MCF 10A (cell line): ENCODE data around the gene FBXL15. TPM values are rescaled to one million over a fixed set of nuclear protein-coding genes. Genes with fewer than 3 reads are reported as not detected.

ENCODE experiments used
- BruUV-seq: library from RNA; stranded (reverse); fragments of 400-500 nt; replicated peaks from 2 replicates; lab custom pipeline; 2021; lab: Mats Ljungman, UMichigan
- CTCF ChIA-PET: fragments of 300-600 bp; sonication (Branson Sonifier 250); formaldehyde crosslinking; extraction: SDS; loops from one replicate; lab custom pipeline; 2021; ENCODE audit warnings: antibody characterized with exemption, inconsistent platforms; lab: Yijun Ruan, JAX
- POLR2A ChIA-PET: fragments of 300-600, 350-650 bp; sonication (Branson Sonifier 250); formaldehyde crosslinking; extraction: SDS; loops from one replicate; lab custom pipeline; 2020; ENCODE audit warnings: antibody characterized with exemption, inconsistent platforms; lab: Yijun Ruan, JAX
- DNase-seq: peaks from one replicate; pipeline ENCODE4 v3.0.0-alpha.2; 2018; ENCODE audit not compliant: unreplicated experiment
- H3K27ac Mint-ChIP-seq: one replicate; pipeline ENCODE4 v1.8.0; 2022; ENCODE audit warnings: mild to moderate bottlenecking, low read depth, mixed read lengths; ENCODE audit not compliant: unreplicated experiment
- H3K27me3 Mint-ChIP-seq: one replicate; pipeline ENCODE4 v1.8.0; 2022; ENCODE audit warnings: mixed read lengths; ENCODE audit not compliant: insufficient read depth, unreplicated experiment
- H3K36me3 Mint-ChIP-seq: one replicate; pipeline ENCODE4 v1.8.0; 2022; ENCODE audit warnings: mild to moderate bottlenecking, moderate library complexity, mixed read lengths; ENCODE audit not compliant: insufficient read depth, unreplicated experiment
- H3K4me1 Mint-ChIP-seq: one replicate; pipeline ENCODE4 v1.8.0; 2022; ENCODE audit warnings: mixed read lengths; ENCODE audit not compliant: insufficient read depth, unreplicated experiment
- H3K4me3 Mint-ChIP-seq: one replicate; pipeline ENCODE4 v1.8.0; 2022; ENCODE audit warnings: mild to moderate bottlenecking, moderate library complexity, mixed read lengths; ENCODE audit not compliant: unreplicated experiment
- H3K9me3 Mint-ChIP-seq: one replicate; pipeline ENCODE4 v1.8.0; 2022; ENCODE audit warnings: mixed read lengths; ENCODE audit not compliant: unreplicated experiment
- intact Hi-C: fragments of 100-400 bp; cut with micrococcal nuclease; formaldehyde crosslinking; loops from 2 replicates; pipeline ENCODE4 v1.14.1; 2022
- total RNA-seq: library from RNA; stranded (reverse); gene quantifications from 2 replicates; pipeline ENCODE4 v1.2.3, GENCODE V29; 2022
- TF ChIP-seq, protein P1 (sequence below): fragments of 200-600 bp; IDR thresholded peaks from one replicate; pipeline ENCODE4 v1.8.0; 2022; ENCODE audit warnings: antibody characterized with exemption, mild to moderate bottlenecking; ENCODE audit not compliant: unreplicated experiment

The FBXL15 gene
- total RNA-seq, 1 experiment from 2014 or later: 11.3 TPM

DNA sequence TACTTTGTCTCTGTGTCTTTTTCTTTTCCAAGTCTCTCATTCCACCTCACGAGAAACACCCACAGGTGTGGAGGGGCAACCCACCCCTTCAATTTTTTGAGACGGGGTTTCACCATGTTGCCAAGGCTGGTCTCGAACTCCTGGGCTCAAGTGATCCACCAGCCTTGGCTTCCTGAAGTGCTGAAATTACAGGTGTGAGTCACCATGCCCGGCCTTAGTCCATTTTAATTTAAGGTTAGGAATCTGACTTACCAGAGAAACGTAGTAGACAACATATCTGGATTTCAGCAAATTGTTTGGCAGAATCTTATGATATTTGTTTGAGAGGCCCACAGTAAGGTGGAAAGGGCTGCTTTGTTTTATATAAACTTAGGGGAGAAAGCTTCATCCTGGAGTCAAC is 28.3 kb upstream of the FBXL15 start:
- ChIA-PET CTCF (interaction anchor here (0.6 to 10.5 kb wide), 7 partner anchors 8 to 219 kb away, joined by 3 to 137 read pairs (median 6); partner anchors contain the start of gene FBXL15), POLR2A (interaction anchor here (0.9 to 5.4 kb wide), 3 partner anchors 30 to 223 kb away, joined by 3 to 96 read pairs (median 34); partner anchors contain the start of genes C10orf95 and FBXL15)
- H3K36me3 Mint-ChIP-seq: peaks cover 9% of the 10 kb centered on the region
- no peak overlapping the region for H3K27ac Mint-ChIP-seq
- intact Hi-C loops: no loop called here
- H3K9me3 Mint-ChIP-seq: no peaks in the 10 kb centered on the region
- no peaks in the 10 kb centered on the region for H3K27me3 Mint-ChIP-seq
- no peaks in the 10 kb centered on the region for H3K4me1 Mint-ChIP-seq
- TF ChIP-seq, protein P1, sequence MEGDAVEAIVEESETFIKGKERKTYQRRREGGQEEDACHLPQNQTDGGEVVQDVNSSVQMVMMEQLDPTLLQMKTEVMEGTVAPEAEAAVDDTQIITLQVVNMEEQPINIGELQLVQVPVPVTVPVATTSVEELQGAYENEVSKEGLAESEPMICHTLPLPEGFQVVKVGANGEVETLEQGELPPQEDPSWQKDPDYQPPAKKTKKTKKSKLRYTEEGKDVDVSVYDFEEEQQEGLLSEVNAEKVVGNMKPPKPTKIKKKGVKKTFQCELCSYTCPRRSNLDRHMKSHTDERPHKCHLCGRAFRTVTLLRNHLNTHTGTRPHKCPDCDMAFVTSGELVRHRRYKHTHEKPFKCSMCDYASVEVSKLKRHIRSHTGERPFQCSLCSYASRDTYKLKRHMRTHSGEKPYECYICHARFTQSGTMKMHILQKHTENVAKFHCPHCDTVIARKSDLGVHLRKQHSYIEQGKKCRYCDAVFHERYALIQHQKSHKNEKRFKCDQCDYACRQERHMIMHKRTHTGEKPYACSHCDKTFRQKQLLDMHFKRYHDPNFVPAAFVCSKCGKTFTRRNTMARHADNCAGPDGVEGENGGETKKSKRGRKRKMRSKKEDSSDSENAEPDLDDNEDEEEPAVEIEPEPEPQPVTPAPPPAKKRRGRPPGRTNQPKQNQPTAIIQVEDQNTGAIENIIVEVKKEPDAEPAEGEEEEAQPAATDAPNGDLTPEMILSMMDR: no peak
- peak overlapping the region; percentile 61 for H3K4me3 Mint-ChIP-seq
- DNase-seq: no peak
- no TSS peak for BruUV-seq

DNA sequence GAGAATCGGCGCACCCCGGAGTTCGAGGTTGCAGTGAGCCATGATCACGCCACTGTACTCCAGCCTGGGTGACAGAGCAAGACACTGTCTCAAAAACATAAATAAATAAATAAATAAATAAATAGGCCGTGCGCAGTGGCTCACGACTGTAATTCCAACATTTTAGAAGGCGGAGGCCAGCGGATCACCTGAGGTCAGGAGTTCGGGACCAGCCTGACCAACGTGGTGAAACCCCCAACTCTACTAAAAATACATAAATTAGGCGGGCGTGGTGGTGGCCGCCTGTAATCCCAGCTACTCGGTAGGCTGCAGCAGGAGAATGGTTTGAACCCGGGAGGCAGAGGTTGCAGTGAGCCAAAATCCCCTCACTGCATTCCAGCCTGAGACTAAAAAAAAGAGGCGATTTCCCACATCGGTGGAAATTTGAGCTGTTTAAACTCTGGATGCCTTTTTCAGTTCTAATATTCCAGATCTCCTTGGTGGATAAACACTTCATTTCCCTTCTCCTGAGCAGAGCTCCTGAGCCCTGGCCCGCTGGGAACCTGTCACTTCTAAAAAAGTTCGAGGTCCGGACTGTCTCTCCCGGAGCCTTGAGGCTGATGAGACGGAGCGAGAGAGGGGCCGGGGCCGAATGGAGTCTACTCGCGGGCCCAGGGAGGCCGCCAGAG is 27.1 kb upstream of the FBXL15 start:
- TF ChIP-seq, protein P1: peak; percentile 85
- Mint-ChIP-seq H3K9me3 (no peaks in the 10 kb centered on the region), H3K4me1 (peaks cover 5% of the 10 kb centered on the region), H3K27ac (peak overlapping the region; percentile 99), H3K27me3 (no peaks in the 10 kb centered on the region), H3K36me3 (peaks cover 21% of the 10 kb centered on the region), H3K4me3 (peak overlapping the region; percentile 92)
- DNase-seq: no peak
- CTCF ChIA-PET: interaction anchor here (0.6 to 10.5 kb wide), 32 partner anchors 9 to 1544 kb away, joined by 3 to 137 read pairs (median 4); partner anchors contain the start of genes ELOVL3 and FBXL15
- intact Hi-C loops: loop anchor here (1.0 to 2.0 kb wide), 3 partner anchors 27 to 189 kb away; partner anchors contain the start of gene FBXL15
- TSS peak; percentile 78 for BruUV-seq
- POLR2A ChIA-PET: interaction anchor here (0.7 to 5.4 kb wide), 15 partner anchors 8 to 240 kb away, joined by 3 to 96 read pairs (median 4); partner anchors contain the start of genes ACTR1A, C10orf95, CUEDC2 and FBXL15

DNA sequence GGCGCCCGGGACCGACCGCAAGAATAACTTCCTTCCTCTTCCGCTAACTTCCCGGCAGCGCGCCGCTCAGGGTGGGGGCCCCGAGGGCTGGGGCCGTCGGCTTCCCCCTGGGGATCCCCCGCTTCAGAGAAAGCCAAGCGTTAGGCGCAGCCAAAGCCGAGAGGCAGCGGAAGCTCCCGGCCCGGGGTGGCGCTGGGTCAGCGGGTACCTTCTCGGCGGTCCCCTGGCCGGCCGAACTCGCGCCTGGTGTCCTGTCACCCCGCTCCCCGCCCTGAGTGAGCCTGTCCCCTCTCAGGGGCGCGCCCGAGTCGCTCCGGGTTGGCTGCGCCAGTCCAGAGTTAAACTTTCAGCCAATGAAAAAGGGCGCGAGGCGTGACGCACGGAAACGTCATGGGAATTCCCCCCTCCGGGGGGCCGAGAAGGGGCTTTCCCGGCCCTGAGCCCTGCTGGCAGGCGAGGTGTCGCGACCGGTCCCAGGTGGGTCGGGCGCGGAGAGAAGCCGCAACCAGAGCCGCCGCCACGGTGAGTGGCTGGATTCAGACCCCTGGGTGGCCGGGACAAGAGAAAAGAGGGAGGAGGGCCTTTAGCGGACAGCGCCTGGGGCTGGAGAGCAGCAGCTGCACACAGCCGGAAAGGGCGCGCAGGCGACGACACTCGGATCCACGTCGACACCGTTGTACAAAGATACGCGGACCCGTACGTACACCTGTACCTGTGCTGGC is 26.4 kb upstream of the FBXL15 start:
- intact Hi-C loops: loop anchor here (1.0 to 2.0 kb wide), 3 partner anchors 27 to 189 kb away; partner anchors contain the start of gene FBXL15
- ChIA-PET POLR2A (interaction anchor here (0.5 to 5.4 kb wide), 25 partner anchors 8 to 391 kb away, joined by 3 to 96 read pairs (median 6); partner anchors contain the start of genes ACTR1A, ARL3, C10orf95 and CUEDC2), CTCF (interaction anchor here (0.6 to 10.5 kb wide), 25 partner anchors 9 to 1543 kb away, joined by 3 to 137 read pairs (median 5); partner anchors contain the start of genes ELOVL3 and FBXL15)
- Mint-ChIP-seq H3K27me3 (no peaks in the 10 kb centered on the region), H3K4me3 (peak overlapping the region; percentile 92), H3K27ac (peak overlapping the region; percentile 99), H3K4me1 (peaks cover 7% of the 10 kb centered on the region), H3K36me3 (peaks cover 25% of the 10 kb centered on the region), H3K9me3 (no peaks in the 10 kb centered on the region)
- peak; percentile 96 for DNase-seq
- BruUV-seq: no TSS peak
- TF ChIP-seq, protein P1: no peak
